ENCODE results near the gene LRRC71.

DNA sequence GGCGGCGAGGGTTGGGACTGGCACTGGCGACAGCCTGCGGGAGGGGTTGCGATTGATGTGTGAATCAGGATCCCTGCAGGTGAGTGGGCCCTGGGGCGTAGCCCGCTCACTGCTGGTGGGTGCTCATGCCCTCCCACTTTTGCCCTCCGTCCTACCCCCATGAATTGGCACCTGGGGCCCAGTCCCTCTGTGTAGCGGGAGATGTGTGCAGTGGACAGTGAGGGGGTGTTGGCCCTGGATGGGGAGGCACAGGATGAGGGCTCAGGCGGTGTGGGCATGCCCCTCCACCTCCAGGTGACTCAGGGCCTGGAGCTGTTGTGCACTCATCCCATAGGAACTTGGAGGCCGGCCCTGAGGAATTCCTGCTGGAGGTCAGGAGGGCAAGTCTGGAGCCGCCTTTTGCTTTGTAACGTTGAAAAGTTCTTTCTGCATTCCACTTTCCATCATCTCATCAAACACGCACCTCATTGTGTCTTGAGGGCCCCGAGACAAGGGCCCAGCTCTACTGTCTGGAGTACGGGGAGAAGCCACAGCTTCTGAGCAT is 23.9 kb upstream of the LRRC71 start:
- TF ChIP-seq ZSCAN30 (tag by site-specific recombination; IDR thresholded peaks at IDR 0.05) (no peak), ZNF777 (tag by site-specific recombination; IDR thresholded peaks at IDR 0.05; ENCODE audit: borderline replicate concordance) (no peak), ZNF341 (tag by site-specific recombination; IDR thresholded peaks at IDR 0.05; ENCODE audit: low read depth) (no peak), ZNF548 (tag by site-specific recombination; IDR thresholded peaks at IDR 0.05) (no peak), ZNF121 (tag by site-specific recombination; IDR thresholded peaks at IDR 0.05) (no peak), MYNN (tag by site-specific recombination; IDR thresholded peaks at IDR 0.05; ENCODE audit: borderline replicate concordance) (no peak), ZNF169 (tag by site-specific recombination; IDR thresholded peaks at IDR 0.05) (no peak)
- TF ChIP-seq, protein P1, sequence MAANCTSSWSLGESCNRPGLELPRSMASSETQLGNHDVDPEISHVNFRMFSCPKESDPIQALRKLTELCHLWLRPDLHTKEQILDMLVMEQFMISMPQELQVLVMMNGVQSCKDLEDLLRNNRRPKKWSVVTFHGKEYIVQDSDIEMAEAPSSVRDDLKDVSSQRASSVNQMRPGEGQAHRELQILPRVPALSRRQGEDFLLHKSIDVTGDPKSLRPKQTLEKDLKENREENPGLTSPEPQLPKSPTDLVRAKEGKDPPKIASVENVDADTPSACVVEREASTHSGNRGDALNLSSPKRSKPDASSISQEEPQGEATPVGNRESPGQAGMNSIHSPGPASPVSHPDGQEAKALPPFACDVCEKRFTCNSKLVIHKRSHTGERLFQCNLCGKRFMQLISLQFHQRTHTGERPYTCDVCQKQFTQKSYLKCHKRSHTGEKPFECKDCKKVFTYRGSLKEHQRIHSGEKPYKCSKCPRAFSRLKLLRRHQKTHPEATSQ (tag by site-specific recombination; IDR thresholded peaks at IDR 0.05): no peak
- TF ChIP-seq, protein P2, sequence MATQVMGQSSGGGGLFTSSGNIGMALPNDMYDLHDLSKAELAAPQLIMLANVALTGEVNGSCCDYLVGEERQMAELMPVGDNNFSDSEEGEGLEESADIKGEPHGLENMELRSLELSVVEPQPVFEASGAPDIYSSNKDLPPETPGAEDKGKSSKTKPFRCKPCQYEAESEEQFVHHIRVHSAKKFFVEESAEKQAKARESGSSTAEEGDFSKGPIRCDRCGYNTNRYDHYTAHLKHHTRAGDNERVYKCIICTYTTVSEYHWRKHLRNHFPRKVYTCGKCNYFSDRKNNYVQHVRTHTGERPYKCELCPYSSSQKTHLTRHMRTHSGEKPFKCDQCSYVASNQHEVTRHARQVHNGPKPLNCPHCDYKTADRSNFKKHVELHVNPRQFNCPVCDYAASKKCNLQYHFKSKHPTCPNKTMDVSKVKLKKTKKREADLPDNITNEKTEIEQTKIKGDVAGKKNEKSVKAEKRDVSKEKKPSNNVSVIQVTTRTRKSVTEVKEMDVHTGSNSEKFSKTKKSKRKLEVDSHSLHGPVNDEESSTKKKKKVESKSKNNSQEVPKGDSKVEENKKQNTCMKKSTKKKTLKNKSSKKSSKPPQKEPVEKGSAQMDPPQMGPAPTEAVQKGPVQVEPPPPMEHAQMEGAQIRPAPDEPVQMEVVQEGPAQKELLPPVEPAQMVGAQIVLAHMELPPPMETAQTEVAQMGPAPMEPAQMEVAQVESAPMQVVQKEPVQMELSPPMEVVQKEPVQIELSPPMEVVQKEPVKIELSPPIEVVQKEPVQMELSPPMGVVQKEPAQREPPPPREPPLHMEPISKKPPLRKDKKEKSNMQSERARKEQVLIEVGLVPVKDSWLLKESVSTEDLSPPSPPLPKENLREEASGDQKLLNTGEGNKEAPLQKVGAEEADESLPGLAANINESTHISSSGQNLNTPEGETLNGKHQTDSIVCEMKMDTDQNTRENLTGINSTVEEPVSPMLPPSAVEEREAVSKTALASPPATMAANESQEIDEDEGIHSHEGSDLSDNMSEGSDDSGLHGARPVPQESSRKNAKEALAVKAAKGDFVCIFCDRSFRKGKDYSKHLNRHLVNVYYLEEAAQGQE (tag by site-specific recombination; IDR thresholded peaks at IDR 0.05): no peak
- TF ChIP-seq, protein P3, sequence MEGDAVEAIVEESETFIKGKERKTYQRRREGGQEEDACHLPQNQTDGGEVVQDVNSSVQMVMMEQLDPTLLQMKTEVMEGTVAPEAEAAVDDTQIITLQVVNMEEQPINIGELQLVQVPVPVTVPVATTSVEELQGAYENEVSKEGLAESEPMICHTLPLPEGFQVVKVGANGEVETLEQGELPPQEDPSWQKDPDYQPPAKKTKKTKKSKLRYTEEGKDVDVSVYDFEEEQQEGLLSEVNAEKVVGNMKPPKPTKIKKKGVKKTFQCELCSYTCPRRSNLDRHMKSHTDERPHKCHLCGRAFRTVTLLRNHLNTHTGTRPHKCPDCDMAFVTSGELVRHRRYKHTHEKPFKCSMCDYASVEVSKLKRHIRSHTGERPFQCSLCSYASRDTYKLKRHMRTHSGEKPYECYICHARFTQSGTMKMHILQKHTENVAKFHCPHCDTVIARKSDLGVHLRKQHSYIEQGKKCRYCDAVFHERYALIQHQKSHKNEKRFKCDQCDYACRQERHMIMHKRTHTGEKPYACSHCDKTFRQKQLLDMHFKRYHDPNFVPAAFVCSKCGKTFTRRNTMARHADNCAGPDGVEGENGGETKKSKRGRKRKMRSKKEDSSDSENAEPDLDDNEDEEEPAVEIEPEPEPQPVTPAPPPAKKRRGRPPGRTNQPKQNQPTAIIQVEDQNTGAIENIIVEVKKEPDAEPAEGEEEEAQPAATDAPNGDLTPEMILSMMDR (tag by site-specific recombination; IDR thresholded peaks at IDR 0.05): no peak
